Fibroblast of lung (primary cell): ENCODE data around the gene KCNK15. TPM values are rescaled to one million over a fixed set of nuclear protein-coding genes. Genes with fewer than 3 reads are reported as not detected.
A peak's percentile ranks its signal among the peaks of the same experiment; 100 is the strongest.

Experiments used
- DNase-seq, 2 donors: peaks; one replicate each; pipeline versions ENCODE4 v3.0.0 to v3.0.0-alpha.2; 2010; ENCODE audit warnings: low read depth in 2 of 2
- H2AFZ ChIP-seq: 2 replicates; pipeline ENCODE4 v1.5.1; 2012; ENCODE audit warnings: low read length, control low read depth, inconsistent platforms
- H3K27ac ChIP-seq: 2 replicates; pipeline ENCODE4 v1.5.1; 2011; ENCODE audit warnings: low read length, control low read depth; ENCODE audit not compliant: insufficient read depth
- H3K27me3 ChIP-seq: 2 replicates; pipeline ENCODE4 v1.5.1; 2011; ENCODE audit warnings: mild to moderate bottlenecking, low read length; ENCODE audit not compliant: control insufficient read depth, insufficient read depth
- H3K36me3 ChIP-seq: 2 replicates; pipeline ENCODE4 v1.5.1; 2011; ENCODE audit warnings: low read length; ENCODE audit not compliant: control insufficient read depth, insufficient read depth
- H3K4me1 ChIP-seq: 2 replicates; pipeline ENCODE4 v1.5.1; 2011; ENCODE audit warnings: low read length; ENCODE audit not compliant: control insufficient read depth, insufficient read depth; ENCODE audit errors: extremely low read depth
- H3K4me2 ChIP-seq: 2 replicates; pipeline ENCODE4 v1.5.1; 2011; ENCODE audit warnings: low read length, control low read depth; ENCODE audit not compliant: insufficient read depth; ENCODE audit errors: extremely low read depth
- H3K4me3 ChIP-seq, 4 experiments: fragments of 200-600 bp in 1 of 4; sonication (generic) in 1 of 4; replicated peaks in 1 of 4; 2 replicates each; pipeline ENCODE4 v1.5.1; 2011 to 2016; ENCODE audit warnings: low read length in 4 of 4, low read depth in 3 of 4, mild to moderate bottlenecking in 3 of 4, control low read depth in 2 of 4, inconsistent platforms in 1 of 4, mixed read lengths in 1 of 4; ENCODE audit not compliant: insufficient read depth in 1 of 4; ENCODE audit errors: control extremely low read depth in 1 of 4
- H3K79me2 ChIP-seq: 2 replicates; pipeline ENCODE4 v1.5.1; 2012; ENCODE audit warnings: mild to moderate bottlenecking, low read length, inconsistent platforms; ENCODE audit not compliant: control insufficient read depth, insufficient read depth
- H3K9ac ChIP-seq: 2 replicates; pipeline ENCODE4 v1.5.1; 2011; ENCODE audit warnings: mild to moderate bottlenecking, low read length, control low read depth; ENCODE audit not compliant: insufficient read depth
- H3K9me3 ChIP-seq: 2 replicates; pipeline ENCODE4 v1.5.1; 2012; ENCODE audit warnings: low read depth, low read length; ENCODE audit not compliant: control insufficient read depth, insufficient read depth
- H4K20me1 ChIP-seq: 2 replicates; pipeline ENCODE4 v1.5.1; 2011; ENCODE audit warnings: low read length; ENCODE audit not compliant: control insufficient read depth, insufficient read depth; ENCODE audit errors: extremely low read depth
- EZH2 ChIP-seq: IDR thresholded peaks from 2 replicates; pipeline ENCODE4 v1.5.1; 2012; ENCODE audit warnings: low read length, control low read depth, mild to moderate bottlenecking; ENCODE audit errors: missing control alignments
- polyA plus RNA-seq, 2 donors: library from polyadenylated mRNA; depleted of rRNA in 1 of 2; stranded (reverse) in 1 of 2; unstranded in 1 of 2; fragments of >200 nt; gene quantifications; 2 replicates each; pipeline ENCODE4 v1.2.1, GENCODE V29; 2011 to 2012; ENCODE audit warnings: missing spikeins in 1 of 2
- total RNA-seq: library from RNA; depleted of rRNA; stranded (reverse); fragments of >200 nt; gene quantifications from 2 replicates; pipeline ENCODE4 v1.2.1, GENCODE V29; 2014
- TF ChIP-seq, protein P1 (sequence below), 2 donors: IDR thresholded peaks in 1 of 2; conservative IDR thresholded peaks in 1 of 2; 1 replicate in 1 of 2; 2 replicates in 1 of 2; pipeline ENCODE4 v1.5.1; 2011 to 2012; ENCODE audit warnings: low read length in 2 of 2, control low read depth in 1 of 2, inconsistent platforms in 1 of 2, low read depth in 1 of 2, mild to moderate bottlenecking in 1 of 2

Gene KCNK15
- total and polyA plus RNA-seq, 2 donors (not counting 1 experiment from before 2014, with no cell fraction given) = 1.8 to 2.2 TPM

DNA sequence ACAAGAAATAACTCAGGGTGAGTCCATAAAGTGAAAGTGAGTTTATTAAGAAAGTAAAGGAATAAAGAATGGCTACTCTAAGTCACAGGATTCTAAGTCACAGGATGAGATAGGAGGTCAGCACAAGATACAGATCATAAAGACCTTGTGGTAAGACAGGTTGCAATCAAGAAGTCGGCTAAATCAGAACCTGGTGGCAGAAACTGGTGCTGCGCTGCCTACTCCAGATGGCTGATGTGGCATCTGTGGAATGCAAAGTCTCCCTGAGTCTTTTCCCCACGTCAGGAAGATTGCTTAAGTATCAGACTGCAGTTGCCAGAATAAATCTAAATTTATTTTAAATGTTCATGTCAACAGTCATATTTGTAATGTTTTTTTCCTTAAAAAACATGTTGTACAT lies 10.7 kb upstream of the KCNK15 start:
- Histone ChIP-seq H3K36me3 (no peaks in the 10 kb centered on the region), H3K4me3 (no peak overlapping the region), H3K4me1 (peaks cover 2% of the 10 kb centered on the region), H3K79me2 (no peaks in the 10 kb centered on the region), H4K20me1 (no peaks in the 10 kb centered on the region), H3K27ac (no peak overlapping the region), H2AFZ (no peak overlapping the region), H3K27me3 (peaks cover 1% of the 10 kb centered on the region), H3K9ac (no peak overlapping the region), H3K9me3 (no peaks in the 10 kb centered on the region), H3K4me2 (no peak overlapping the region)
- peak; percentile 46 to 54 for DNase-seq
- TF ChIP-seq EZH2 = no peak
- TF ChIP-seq, protein P1, sequence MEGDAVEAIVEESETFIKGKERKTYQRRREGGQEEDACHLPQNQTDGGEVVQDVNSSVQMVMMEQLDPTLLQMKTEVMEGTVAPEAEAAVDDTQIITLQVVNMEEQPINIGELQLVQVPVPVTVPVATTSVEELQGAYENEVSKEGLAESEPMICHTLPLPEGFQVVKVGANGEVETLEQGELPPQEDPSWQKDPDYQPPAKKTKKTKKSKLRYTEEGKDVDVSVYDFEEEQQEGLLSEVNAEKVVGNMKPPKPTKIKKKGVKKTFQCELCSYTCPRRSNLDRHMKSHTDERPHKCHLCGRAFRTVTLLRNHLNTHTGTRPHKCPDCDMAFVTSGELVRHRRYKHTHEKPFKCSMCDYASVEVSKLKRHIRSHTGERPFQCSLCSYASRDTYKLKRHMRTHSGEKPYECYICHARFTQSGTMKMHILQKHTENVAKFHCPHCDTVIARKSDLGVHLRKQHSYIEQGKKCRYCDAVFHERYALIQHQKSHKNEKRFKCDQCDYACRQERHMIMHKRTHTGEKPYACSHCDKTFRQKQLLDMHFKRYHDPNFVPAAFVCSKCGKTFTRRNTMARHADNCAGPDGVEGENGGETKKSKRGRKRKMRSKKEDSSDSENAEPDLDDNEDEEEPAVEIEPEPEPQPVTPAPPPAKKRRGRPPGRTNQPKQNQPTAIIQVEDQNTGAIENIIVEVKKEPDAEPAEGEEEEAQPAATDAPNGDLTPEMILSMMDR (conservative IDR thresholded peaks at IDR 0.05 in 1 of 2, IDR thresholded peaks at IDR 0.05 in 1 of 2; ENCODE audit: low read depth in 1 of 2, low read length in 2 of 2) = peak; percentile 1 to 18

DNA sequence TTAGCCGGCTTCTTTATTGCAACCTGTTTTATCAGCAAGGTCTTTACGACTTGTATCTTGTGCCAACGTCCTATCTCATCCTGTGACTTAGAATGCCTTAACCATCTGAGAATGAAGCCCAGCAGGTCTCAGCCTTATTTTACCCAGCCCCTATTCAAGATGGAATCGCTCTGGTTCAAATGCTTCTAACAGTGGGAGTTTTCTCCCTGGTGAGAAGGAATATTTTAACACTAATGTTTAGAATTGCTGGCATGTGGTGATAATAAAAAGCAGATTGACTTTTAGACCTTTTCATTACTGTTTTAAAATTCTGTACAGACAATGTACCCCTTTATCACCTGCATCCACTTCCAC lies 9.9 kb upstream of the KCNK15 start:
- Histone ChIP-seq H2AFZ (no peak overlapping the region), H3K9ac (no peak overlapping the region), H3K4me3 (no peak overlapping the region), H3K9me3 (no peaks in the 10 kb centered on the region), H3K4me1 (peaks cover 2% of the 10 kb centered on the region), H3K27me3 (peaks cover 3% of the 10 kb centered on the region), H3K79me2 (no peaks in the 10 kb centered on the region), H3K27ac (no peak overlapping the region), H3K4me2 (no peak overlapping the region), H3K36me3 (no peaks in the 10 kb centered on the region), H4K20me1 (no peaks in the 10 kb centered on the region)
- TF ChIP-seq, protein P1 (conservative IDR thresholded peaks at IDR 0.05 in 1 of 2, IDR thresholded peaks at IDR 0.05 in 1 of 2; ENCODE audit: low read depth in 1 of 2, low read length in 2 of 2) = no peak
- no peak for TF ChIP-seq EZH2
- DNase-seq = no peak

DNA sequence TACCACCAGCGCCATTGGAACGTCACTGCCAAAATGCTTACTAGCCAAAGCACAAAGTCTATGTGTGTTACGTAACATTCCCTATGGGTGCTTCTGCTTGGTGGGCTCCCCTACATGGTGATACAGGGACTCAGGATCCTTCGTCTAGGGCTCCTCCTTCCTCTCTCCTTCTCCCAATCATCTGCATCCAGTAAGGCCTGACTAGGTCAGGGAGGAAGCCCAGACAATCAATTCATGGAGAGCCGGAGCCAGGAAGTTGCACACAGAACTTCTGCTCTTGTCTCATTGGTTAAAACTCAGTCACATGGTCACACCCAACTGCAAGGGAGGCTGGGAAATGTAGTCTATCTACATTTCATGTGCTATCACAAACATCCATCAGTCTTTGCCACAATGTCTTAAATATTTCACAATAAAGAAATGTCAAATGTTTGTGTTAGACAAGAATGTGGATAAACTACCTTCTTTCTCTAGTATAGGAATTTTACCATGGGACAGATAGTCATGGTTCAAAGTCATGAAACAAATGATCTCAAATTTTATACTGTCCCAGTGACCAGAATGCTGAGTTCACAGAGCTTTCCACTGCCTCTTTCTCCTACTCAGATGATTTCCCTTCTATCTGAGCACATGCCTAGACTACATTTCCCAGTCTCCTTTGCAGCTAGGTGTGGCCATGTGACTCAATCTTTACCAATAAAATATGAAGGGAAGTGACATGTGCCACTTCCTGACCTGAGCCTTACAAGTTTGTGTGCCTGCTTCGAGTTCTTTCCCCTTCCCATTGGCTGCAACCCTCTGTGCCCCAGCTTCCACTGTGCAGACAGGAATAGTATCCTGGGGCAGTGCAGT lies 9.3 kb upstream of the KCNK15 start:
- no peak overlapping the region for H3K27ac ChIP-seq
- H3K79me2 ChIP-seq = no peaks in the 10 kb centered on the region
- H2AFZ ChIP-seq = peak overlapping the region; percentile 1
- H4K20me1 ChIP-seq = no peaks in the 10 kb centered on the region
- no peak overlapping the region for H3K9ac ChIP-seq
- peaks cover 2% of the 10 kb centered on the region for H3K4me1 ChIP-seq
- no peaks in the 10 kb centered on the region for H3K9me3 ChIP-seq
- TF ChIP-seq EZH2 = no peak
- TF ChIP-seq, protein P1 (conservative IDR thresholded peaks at IDR 0.05 in 1 of 2, IDR thresholded peaks at IDR 0.05 in 1 of 2; ENCODE audit: low read depth in 1 of 2, low read length in 2 of 2) = no peak
- peak; percentile 76 to 78 for DNase-seq
- no peak overlapping the region for H3K4me2 ChIP-seq
- H3K27me3 ChIP-seq = peaks cover 6% of the 10 kb centered on the region
- no peaks in the 10 kb centered on the region for H3K36me3 ChIP-seq
- H3K4me3 ChIP-seq = no peak overlapping the region
